NB4 (cell line): ENCODE data around the gene UBA6.

Experiments
- CTCF ChIP-seq: IDR thresholded peaks from one replicate; pipeline ENCODE4 v1.5.1; 2012; ENCODE audit warnings: low read depth, low read length
- MAX ChIP-seq: IDR thresholded peaks from 2 replicates; pipeline ENCODE4 v1.6.1; 2011; ENCODE audit warnings: low read depth, low read length
- MYC ChIP-seq: IDR thresholded peaks from 2 replicates; pipeline ENCODE4 v1.6.1; 2011; ENCODE audit warnings: low read depth, low read length
- POLR2A ChIP-seq: IDR thresholded peaks from 2 replicates; pipeline ENCODE4 v1.6.1; 2011; ENCODE audit warnings: mild to moderate bottlenecking; ENCODE audit not compliant: insufficient read length; ENCODE audit errors: extremely low read depth

GRCh38 chr4:67668315-67668714, 32.6 kb downstream of the UBA6 start:
- no peak for TF ChIP-seq CTCF
- no peak for TF ChIP-seq POLR2A
- TF ChIP-seq MAX, result no peak
- no peak for TF ChIP-seq MYC
